Vagina (tissue), 2 donors: Measurements from ENCODE around the gene NFIB.

Experiments used
- POLR2A ChIP-seq, 2 donors: fragments of 450-650 bp; IDR thresholded peaks; one replicate each; pipeline ENCODE4 v1.6.1; 2017; ENCODE audit warnings: antibody characterized with exemption in 2 of 2, mild to moderate bottlenecking in 2 of 2, moderate library complexity in 2 of 2
- TF ChIP-seq, protein P1 (sequence below), 3 experiments: fragments of 450-650 bp in 2 of 3; fragments of 200-600 bp in 1 of 3; sonication (generic) in 1 of 3; IDR thresholded peaks; one replicate each; pipeline ENCODE4 v1.5.1; 2017 to 2019; ENCODE audit warnings: antibody characterized with exemption in 3 of 3, mild to moderate bottlenecking in 2 of 3, moderate library complexity in 2 of 3

GRCh38 chr9:14212077-14212476, 101.9 kb downstream of the NFIB start:
- TF ChIP-seq, protein P1, sequence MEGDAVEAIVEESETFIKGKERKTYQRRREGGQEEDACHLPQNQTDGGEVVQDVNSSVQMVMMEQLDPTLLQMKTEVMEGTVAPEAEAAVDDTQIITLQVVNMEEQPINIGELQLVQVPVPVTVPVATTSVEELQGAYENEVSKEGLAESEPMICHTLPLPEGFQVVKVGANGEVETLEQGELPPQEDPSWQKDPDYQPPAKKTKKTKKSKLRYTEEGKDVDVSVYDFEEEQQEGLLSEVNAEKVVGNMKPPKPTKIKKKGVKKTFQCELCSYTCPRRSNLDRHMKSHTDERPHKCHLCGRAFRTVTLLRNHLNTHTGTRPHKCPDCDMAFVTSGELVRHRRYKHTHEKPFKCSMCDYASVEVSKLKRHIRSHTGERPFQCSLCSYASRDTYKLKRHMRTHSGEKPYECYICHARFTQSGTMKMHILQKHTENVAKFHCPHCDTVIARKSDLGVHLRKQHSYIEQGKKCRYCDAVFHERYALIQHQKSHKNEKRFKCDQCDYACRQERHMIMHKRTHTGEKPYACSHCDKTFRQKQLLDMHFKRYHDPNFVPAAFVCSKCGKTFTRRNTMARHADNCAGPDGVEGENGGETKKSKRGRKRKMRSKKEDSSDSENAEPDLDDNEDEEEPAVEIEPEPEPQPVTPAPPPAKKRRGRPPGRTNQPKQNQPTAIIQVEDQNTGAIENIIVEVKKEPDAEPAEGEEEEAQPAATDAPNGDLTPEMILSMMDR (IDR thresholded peaks at IDR 0.05): no peak
- no peak for TF ChIP-seq POLR2A (IDR thresholded peaks at IDR 0.05)
